ENCODE results near the gene MYBPH.

DNA sequence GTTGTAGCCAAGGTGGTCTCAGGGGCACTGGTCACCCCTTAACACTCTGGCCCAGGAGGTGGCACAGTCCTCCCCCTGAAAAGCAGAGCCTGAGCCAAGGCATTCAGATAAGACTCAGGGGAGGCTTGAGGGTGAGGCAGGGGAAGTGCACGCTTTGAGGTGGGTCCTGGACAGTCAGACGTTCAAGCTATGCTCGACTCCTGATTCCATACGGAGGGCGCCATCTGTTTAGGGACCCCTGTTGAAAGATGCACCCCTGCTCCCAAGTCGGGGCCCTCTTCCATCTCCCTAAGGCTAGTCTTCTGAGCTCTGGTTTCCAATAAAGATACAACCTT lies 23.8 kb upstream of the MYBPH start:
- TF ChIP-seq TAF1 (IDR thresholded peaks at IDR 0.05; ENCODE audit: low read depth), result no peak
- no peak for TF ChIP-seq RAD21 (conservative IDR thresholded peaks at IDR 0.05)
- TF ChIP-seq, protein P1, sequence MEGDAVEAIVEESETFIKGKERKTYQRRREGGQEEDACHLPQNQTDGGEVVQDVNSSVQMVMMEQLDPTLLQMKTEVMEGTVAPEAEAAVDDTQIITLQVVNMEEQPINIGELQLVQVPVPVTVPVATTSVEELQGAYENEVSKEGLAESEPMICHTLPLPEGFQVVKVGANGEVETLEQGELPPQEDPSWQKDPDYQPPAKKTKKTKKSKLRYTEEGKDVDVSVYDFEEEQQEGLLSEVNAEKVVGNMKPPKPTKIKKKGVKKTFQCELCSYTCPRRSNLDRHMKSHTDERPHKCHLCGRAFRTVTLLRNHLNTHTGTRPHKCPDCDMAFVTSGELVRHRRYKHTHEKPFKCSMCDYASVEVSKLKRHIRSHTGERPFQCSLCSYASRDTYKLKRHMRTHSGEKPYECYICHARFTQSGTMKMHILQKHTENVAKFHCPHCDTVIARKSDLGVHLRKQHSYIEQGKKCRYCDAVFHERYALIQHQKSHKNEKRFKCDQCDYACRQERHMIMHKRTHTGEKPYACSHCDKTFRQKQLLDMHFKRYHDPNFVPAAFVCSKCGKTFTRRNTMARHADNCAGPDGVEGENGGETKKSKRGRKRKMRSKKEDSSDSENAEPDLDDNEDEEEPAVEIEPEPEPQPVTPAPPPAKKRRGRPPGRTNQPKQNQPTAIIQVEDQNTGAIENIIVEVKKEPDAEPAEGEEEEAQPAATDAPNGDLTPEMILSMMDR (IDR thresholded peaks at IDR 0.05; ENCODE audit: poor library complexity, severe bottlenecking), result no peak
- TF ChIP-seq EZH2 (IDR thresholded peaks at IDR 0.05; ENCODE audit: borderline replicate concordance, insufficient read depth, low read length, poor library complexity, severe bottlenecking), result no peak
- no peak for TF ChIP-seq MXI1 (conservative IDR thresholded peaks at IDR 0.05; ENCODE audit: poor library complexity, severe bottlenecking)

All from neural cell (in vitro differentiated cells).